HG03108 (cell line): Measurements from ENCODE around the gene PRKCE.
"Not testable (repeated sequence)": the region's sequence is repeated elsewhere in the genome, so short reads cannot be mapped to it uniquely, and the experiment has no call there.

ENCODE experiments used
- ATAC-seq: cut with Tn5 transposase; IDR thresholded peaks from one replicate; pipeline ENCODE4 v1.9.1; 2021; ENCODE audit warnings: moderate library complexity; ENCODE audit not compliant: unreplicated experiment

PRKCE gene

DNA sequence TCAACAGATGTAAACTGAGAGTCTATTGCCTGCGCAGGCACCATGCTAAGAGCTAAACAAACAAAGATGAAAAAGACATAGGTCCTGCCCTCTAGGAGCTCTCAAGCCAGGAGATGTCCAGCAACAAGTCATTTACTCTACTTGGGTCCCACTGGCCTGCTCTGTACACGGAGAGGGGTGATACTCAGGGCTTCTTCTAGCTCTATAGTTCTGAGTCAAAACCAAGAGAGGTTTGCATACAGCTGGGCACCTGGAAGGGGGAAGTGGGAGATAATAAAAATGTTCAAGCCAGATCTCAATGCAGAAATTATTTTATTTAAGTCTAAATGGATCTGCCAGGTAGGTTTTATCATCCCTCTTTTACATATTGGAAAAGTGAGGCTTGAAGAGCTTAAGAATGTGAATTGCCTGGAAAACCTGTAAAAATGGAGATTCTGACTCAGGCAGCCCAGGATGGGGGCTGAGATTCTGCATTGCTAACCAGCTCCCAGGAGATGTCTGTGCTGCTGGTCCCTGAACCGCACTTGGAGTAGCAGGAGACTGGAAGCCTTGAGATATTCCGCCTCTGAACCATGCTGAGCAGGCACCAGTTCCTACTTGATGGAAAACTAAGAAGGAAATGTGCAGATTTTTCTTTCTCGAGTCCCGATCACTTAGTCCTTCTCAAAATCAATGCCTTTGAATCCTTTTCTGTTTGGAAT, 201.1 kb downstream of the PRKCE start:
- ATAC-seq: no peak

GRCh38 chr2:45855374-45855773, 203.9 kb downstream of the PRKCE start:
- no peak for ATAC-seq

DNA sequence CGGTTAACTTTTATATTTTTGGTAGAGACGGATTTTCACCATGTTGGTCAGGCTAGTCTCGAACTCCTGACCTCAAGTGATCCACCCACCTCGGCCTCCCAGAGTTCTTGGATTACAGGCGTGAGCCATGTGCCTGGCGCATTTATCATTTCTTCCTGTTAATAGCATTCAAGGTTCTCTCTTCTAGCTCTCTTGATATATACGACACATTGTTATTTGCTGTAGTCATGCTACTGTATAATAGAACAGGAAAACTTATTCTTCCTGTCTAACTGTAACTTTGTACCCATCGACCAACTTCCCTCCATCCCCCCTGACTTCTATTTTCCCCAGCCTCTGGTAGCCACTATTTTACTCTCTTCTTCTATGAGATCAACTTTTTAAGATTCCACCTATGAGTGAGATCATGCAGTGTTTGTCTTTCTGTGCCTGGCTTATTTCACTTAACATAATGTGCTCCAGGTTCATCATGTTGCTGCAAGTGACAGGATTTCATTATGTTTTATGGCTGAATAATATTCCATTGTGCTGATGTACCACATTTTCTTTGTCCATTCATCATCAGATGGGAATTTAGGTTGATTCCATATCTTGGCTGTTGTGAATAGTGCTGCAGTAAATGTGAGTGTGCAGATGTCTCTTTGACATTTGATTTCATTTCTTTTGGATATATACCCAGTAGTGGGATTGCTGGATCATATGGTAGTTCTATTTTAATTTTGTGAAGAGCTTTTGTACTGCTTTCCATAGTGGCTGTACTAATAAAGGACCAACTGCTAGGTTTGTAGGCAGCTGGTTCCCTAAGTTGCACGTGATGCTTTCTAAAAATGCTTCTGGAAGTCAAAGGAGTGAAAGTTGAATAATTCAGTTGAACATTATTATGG, 205.2 kb downstream of the PRKCE start:
- no peak for ATAC-seq

- ATAC-seq: no peak
Observed at GRCh38 chr2:45857275-45857609, 205.8 kb downstream of the PRKCE start.

GRCh38 chr2:45857867-45858520, 206.5 kb downstream of the PRKCE start:
- ATAC-seq: no peak

DNA sequence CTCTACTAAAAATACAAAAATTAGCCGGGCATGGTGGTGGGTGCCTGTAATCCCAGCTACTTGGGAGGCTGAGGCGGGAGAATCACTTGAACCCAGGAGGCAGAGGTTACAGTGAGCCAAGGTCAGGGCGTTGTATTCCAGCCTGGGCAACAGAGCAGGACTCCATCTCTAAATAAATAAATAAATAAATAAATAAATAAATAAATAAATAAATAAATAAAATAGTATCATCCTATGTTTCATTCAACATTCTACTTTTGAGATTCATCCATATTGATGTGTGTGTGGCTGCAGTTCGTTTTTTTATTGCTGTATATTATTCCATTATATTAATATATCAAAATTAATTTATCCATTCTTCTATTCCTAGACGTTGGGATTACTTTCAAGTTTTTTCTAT, 207.4 kb downstream of the PRKCE start:
- ATAC-seq: not testable (repeated sequence)

DNA sequence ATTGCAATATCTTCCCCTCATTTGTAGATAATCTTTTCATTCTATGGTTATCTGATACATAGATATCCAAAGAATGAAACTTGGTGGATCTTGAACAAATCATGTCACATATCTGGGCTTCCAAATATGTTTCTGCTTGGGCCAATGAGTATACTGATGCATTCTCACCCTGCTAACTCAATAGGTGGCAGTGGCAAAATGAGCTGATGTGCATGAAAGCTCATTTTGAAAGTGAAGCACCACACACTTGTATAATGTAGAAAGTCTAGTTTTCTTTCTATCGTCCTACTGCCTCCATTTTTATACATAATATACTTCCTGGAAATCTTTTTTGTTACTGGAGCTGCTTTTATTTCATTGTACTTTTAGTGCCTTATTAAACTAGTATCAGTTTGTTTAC, 208.2 kb downstream of the PRKCE start:
- no peak for ATAC-seq

DNA sequence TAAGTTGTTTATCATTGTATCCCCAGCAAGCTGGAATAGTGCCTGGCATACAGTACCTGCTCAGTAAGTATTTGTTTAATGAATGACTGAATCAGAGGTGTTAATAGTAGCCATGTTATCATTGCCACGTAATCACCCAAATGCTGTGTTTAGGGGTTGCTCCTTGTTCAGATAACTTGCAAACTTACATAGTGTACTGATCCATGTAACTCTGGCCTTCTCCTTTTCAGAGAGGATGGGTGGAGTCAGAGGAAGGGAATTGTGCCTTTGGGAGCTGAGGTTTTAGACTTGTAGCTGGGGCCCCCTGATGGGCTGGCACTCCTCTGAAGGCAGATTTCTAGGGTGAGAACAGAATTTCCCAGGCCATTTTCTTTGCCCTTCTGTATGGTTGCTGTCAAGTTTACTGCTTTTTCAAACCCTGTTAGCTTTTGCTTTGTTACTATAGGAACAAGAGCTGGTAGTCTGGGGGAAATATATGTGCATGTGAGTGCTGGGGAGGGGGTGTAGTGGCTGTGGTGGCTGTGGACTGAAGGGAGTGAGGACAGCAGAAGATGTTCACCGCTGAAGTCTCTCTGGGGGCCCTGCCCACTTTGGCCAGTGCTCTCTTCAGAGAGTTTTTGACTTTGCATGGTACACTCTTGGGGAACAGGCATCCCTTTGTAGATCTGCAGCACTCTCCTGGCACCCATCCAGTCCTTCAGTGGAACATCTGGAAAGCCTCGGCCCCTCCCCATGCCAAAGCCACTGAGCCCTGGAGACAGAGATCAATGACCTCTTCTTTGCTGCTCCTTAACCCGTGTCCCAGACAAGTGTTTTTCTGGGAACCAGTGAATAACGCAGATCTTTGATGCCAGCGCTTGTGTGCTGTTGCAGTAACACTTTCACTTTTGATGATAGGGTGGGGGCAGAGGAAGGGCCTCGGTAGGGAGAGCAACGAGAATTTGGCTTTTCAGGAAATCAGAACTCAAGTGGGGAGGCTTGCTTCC, 209.0 kb downstream of the PRKCE start:
- ATAC-seq: no peak

GRCh38 chr2:45862843-45863242, 211.4 kb downstream of the PRKCE start:
- ATAC-seq: no peak

DNA sequence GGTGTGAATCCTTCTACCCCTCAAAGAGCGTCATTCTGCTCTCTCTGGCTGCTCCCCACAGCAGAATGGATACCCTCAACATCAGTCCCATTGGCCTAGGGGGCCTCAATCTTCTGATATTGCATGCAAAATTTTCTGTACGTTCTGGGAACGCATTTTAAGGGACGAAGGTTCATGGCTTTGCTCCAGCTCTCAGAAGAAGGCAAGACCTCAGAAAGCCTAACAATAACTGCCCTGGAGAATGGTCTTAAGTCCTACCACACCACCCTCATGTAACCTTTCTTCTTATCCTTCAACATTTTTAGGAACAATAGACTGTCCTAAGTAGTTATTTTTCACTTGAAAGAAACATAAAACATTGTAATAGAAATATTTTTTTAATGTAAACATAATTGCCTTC, 212.6 kb downstream of the PRKCE start:
- no peak for ATAC-seq

GRCh38 chr2:45867349-45867748, 215.9 kb downstream of the PRKCE start:
- no peak for ATAC-seq

DNA sequence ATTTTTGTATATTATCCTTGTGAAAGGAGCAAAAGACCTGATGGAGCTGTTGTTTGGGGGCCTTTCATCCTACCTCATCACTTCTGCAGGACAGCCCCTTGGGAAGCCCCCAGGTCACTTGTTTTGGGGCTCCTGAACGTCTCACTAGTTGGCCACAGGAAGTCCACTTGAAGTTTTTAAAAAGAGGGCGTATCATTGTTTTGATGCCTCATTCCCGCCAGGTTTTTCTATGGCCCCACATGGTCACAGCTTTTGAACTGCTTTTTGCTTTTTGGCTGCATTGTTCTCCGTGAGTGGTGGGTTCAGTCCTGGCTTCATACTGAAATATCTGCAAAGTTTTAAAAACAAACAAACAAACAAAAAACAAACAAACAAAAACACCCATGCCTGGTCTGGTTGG, 216.3 kb downstream of the PRKCE start:
- no peak for ATAC-seq

- no peak for ATAC-seq
Observed at GRCh38 chr2:45869165-45869501, 217.7 kb downstream of the PRKCE start.

DNA sequence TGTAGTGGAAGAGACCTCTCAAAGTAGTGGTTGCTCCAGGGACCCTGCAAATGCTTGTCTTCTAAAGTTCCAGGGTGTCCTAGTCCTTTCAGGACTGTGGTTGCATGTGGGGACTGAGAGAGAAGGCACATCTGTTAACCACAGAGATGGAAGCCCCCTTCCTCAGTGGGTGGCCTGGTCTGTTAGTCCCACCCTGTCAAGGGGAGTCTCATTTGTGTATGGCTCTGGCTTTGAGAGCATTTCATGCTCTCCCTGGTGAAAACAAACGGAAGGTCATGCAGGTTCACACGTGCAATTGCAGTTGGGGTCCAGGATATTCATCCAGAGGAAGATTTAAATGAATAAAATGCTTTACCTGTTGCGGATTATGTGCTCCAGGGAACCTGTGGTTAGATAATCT, 219.6 kb downstream of the PRKCE start:
- ATAC-seq: no peak

GRCh38 chr2:45871541-45871940, 220.1 kb downstream of the PRKCE start:
- ATAC-seq: no peak

DNA sequence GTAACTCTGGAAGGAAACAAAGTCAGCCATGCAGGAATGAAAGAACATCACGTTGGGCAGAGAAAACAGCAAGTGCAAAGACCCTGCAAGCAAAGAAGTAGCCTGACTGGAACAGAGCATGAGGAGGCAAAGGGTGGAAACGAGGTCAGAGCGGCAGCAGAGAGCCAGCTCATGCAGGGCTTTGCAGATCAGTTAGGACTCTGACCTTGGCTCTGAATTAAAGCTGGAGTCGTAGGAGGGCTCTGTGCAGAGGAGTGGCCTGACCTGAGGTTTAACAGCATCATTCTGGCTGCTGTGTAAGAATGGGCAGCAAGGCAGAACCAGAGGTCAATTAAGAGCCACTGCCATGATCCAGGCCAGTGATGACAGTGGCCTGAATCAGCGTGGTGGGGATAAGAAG, 220.7 kb downstream of the PRKCE start:
- no peak for ATAC-seq

- ATAC-seq: no peak
Observed at GRCh38 chr2:45874344-45874743, 222.9 kb downstream of the PRKCE start.

- ATAC-seq: no peak
Observed at GRCh38 chr2:45876611-45877010, 225.1 kb downstream of the PRKCE start.

GRCh38 chr2:45879406-45879805, 227.9 kb downstream of the PRKCE start:
- ATAC-seq: no peak

DNA sequence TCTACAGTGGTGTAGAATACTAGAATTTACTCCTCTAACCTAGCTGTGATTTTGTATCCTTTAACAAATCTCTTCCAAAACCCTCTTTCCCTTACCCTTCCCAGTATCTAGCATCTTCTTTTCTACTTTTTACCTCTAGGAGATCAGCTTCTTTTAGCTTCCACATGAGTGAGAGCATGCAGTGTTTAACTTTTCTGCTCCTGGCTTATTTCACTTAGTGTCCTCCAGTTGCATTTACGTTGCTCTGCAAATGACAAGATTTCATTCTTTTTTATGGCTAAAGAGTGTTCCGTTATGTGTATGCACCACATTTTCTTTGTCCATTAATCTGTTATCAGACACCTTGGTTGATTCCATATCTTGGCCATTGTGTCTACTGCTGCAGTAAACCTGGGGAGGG, 228.5 kb downstream of the PRKCE start:
- ATAC-seq: no peak
